H1 (cell line): ENCODE results near the gene DDX49. TPM values are rescaled to one million over a fixed set of nuclear protein-coding genes. Genes with fewer than 3 reads are reported as not detected.

Source experiments
- ASH2L ChIP-seq: fragments of 200-600, 300-600 bp; sonication (generic); IDR thresholded peaks from one replicate; pipeline ENCODE4 v1.7.1; 2017; ENCODE audit warnings: low read length
- EP300 ChIP-seq, 2 experiments: IDR thresholded peaks; 1 replicate in 1 of 2; 2 replicates in 1 of 2; pipeline ENCODE4 v1.6.1; 2011 to 2012; ENCODE audit warnings: low read depth in 2 of 2, low read length in 2 of 2, mild to moderate bottlenecking in 2 of 2, borderline replicate concordance in 1 of 2, inconsistent platforms in 1 of 2, moderate library complexity in 1 of 2
- KDM5A ChIP-seq: fragments of 200-600 bp; IDR thresholded peaks from 2 replicates; pipeline ENCODE4 v1.7.1; 2012; ENCODE audit warnings: mild to moderate bottlenecking, low read length, inconsistent platforms, mixed read lengths
- PHF8 ChIP-seq: fragments of 200-600 bp; sonication (generic); conservative IDR thresholded peaks from 2 replicates; pipeline ENCODE4 v1.7.1; 2012; ENCODE audit warnings: low read depth, mild to moderate bottlenecking, inconsistent platforms, low read length, moderate library complexity
- SAP30 ChIP-seq: fragments of 300-600 bp; sonication (generic); IDR thresholded peaks from 2 replicates; pipeline ENCODE4 v1.7.1; 2012; ENCODE audit warnings: low read length, moderate library complexity, mild to moderate bottlenecking, inconsistent platforms; ENCODE audit not compliant: insufficient read depth, insufficient replicate concordance
- SP4 ChIP-seq: IDR thresholded peaks from 2 replicates; pipeline ENCODE4 v1.6.1; 2012; ENCODE audit warnings: low read length, inconsistent platforms
- polyA plus RNA-seq, 7 experiments: library from polyadenylated mRNA; depleted of rRNA in 3 of 7; stranded (reverse) in 5 of 7; unstranded in 2 of 7; fragments of >200 nt in 5 of 7; fragments of 200-250 nt in 2 of 7; gene quantifications; 1 replicate in 5 of 7; 2 replicates in 1 of 7; 4 replicates in 1 of 7; pipeline versions ENCODE4 v1.2.1 to v1.2.3, GENCODE V29; 2011 to 2013; ENCODE audit warnings: missing spikeins in 2 of 7, mixed read lengths in 2 of 7
- total RNA-seq: library from RNA; stranded (reverse); fragmentation: NEBNext Ultra II Directional; extraction: Animal tissue kit (Norgen Biotek cat#: 25700); gene quantifications from 2 replicates; pipeline ENCODE4 v1.2.1, GENCODE V29; 2021
- TF ChIP-seq, protein P1 (sequence below): fragments of 300-600 bp; sonication (generic); IDR thresholded peaks from 2 replicates; pipeline ENCODE4 v1.7.1; 2012; ENCODE audit warnings: low read length, moderate library complexity, mild to moderate bottlenecking, inconsistent platforms; ENCODE audit not compliant: insufficient replicate concordance
- TF ChIP-seq, protein P2 (sequence below): IDR thresholded peaks from 2 replicates; pipeline ENCODE4 v1.6.1; 2011; ENCODE audit warnings: low read length, improper control_type of control experiment

The DDX49 gene
- total and polyA plus RNA-seq, 2 of the 8 experiments (the other 6 are each of a cell fraction or from before 2014, with no cell fraction given) = 41.3 to 46.5 TPM

DNA sequence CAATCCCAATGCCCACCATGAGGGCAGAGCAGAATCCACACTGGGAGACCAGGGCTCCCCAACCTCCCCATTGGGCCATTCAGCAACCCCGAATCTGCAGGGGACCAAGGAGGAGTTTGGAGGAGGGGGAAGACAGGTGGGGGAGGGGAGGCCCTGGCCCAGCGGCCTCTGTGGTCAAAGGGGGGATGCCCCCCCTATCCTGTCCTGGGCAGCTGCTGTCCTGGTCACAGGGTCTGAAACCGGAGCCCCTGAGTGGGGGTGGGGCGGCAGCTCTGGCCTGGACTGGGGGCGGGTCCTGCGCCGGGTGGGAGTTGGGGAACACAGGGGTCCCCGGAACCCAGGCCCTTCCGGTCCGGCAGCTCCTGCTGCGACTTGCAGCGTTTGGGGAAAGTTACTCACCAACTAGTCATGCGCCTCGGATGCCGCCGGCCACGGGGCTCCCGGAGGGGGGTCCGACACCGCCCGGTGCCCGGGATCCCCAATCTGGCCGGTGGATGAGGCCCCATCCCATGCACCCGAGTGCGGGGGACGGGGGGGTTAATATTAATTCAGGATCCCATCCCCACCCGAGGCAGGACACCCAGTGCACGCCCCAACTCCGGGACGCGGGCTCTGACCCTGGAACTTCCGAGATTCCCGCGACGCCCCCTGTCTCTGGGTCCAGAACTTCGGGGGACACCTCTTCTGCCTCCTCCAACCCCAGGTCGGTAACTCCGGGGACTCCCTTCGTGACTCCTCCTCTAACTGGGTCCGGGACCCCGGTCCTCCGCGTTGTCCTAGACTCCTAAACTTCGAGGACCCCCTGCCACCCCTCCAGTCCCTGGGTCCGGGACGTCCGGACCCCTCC lies 20.6 kb downstream of the DDX49 start (continued):
- TF ChIP-seq, protein P1, sequence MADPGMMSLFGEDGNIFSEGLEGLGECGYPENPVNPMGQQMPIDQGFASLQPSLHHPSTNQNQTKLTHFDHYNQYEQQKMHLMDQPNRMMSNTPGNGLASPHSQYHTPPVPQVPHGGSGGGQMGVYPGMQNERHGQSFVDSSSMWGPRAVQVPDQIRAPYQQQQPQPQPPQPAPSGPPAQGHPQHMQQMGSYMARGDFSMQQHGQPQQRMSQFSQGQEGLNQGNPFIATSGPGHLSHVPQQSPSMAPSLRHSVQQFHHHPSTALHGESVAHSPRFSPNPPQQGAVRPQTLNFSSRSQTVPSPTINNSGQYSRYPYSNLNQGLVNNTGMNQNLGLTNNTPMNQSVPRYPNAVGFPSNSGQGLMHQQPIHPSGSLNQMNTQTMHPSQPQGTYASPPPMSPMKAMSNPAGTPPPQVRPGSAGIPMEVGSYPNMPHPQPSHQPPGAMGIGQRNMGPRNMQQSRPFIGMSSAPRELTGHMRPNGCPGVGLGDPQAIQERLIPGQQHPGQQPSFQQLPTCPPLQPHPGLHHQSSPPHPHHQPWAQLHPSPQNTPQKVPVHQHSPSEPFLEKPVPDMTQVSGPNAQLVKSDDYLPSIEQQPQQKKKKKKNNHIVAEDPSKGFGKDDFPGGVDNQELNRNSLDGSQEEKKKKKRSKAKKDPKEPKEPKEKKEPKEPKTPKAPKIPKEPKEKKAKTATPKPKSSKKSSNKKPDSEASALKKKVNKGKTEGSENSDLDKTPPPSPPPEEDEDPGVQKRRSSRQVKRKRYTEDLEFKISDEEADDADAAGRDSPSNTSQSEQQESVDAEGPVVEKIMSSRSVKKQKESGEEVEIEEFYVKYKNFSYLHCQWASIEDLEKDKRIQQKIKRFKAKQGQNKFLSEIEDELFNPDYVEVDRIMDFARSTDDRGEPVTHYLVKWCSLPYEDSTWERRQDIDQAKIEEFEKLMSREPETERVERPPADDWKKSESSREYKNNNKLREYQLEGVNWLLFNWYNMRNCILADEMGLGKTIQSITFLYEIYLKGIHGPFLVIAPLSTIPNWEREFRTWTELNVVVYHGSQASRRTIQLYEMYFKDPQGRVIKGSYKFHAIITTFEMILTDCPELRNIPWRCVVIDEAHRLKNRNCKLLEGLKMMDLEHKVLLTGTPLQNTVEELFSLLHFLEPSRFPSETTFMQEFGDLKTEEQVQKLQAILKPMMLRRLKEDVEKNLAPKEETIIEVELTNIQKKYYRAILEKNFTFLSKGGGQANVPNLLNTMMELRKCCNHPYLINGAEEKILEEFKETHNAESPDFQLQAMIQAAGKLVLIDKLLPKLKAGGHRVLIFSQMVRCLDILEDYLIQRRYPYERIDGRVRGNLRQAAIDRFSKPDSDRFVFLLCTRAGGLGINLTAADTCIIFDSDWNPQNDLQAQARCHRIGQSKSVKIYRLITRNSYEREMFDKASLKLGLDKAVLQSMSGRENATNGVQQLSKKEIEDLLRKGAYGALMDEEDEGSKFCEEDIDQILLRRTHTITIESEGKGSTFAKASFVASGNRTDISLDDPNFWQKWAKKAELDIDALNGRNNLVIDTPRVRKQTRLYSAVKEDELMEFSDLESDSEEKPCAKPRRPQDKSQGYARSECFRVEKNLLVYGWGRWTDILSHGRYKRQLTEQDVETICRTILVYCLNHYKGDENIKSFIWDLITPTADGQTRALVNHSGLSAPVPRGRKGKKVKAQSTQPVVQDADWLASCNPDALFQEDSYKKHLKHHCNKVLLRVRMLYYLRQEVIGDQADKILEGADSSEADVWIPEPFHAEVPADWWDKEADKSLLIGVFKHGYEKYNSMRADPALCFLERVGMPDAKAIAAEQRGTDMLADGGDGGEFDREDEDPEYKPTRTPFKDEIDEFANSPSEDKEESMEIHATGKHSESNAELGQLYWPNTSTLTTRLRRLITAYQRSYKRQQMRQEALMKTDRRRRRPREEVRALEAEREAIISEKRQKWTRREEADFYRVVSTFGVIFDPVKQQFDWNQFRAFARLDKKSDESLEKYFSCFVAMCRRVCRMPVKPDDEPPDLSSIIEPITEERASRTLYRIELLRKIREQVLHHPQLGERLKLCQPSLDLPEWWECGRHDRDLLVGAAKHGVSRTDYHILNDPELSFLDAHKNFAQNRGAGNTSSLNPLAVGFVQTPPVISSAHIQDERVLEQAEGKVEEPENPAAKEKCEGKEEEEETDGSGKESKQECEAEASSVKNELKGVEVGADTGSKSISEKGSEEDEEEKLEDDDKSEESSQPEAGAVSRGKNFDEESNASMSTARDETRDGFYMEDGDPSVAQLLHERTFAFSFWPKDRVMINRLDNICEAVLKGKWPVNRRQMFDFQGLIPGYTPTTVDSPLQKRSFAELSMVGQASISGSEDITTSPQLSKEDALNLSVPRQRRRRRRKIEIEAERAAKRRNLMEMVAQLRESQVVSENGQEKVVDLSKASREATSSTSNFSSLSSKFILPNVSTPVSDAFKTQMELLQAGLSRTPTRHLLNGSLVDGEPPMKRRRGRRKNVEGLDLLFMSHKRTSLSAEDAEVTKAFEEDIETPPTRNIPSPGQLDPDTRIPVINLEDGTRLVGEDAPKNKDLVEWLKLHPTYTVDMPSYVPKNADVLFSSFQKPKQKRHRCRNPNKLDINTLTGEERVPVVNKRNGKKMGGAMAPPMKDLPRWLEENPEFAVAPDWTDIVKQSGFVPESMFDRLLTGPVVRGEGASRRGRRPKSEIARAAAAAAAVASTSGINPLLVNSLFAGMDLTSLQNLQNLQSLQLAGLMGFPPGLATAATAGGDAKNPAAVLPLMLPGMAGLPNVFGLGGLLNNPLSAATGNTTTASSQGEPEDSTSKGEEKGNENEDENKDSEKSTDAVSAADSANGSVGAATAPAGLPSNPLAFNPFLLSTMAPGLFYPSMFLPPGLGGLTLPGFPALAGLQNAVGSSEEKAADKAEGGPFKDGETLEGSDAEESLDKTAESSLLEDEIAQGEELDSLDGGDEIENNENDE = peak; percentile 67
- no peak for TF ChIP-seq SAP30
- TF ChIP-seq SP4 = no peak
- peak; percentile 18 for TF ChIP-seq PHF8
- TF ChIP-seq EP300 (IDR thresholded peaks at IDR 0.05; ENCODE audit: borderline replicate concordance in 1 of 2, low read depth in 2 of 2, low read length in 2 of 2) = peak in 1 of 2 experiments; percentile 85; a peak in 1 of 3 replicates
- no peak for TF ChIP-seq KDM5A
- TF ChIP-seq, protein P2, sequence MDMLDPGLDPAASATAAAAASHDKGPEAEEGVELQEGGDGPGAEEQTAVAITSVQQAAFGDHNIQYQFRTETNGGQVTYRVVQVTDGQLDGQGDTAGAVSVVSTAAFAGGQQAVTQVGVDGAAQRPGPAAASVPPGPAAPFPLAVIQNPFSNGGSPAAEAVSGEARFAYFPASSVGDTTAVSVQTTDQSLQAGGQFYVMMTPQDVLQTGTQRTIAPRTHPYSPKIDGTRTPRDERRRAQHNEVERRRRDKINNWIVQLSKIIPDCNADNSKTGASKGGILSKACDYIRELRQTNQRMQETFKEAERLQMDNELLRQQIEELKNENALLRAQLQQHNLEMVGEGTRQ = no peak
- peak; percentile 56 for TF ChIP-seq ASH2L
